GM19455 (cell line): Measurements from ENCODE around the gene ETDB.
"Not testable (repeated sequence)": the region's sequence is repeated elsewhere in the genome, so short reads cannot be mapped to it uniquely, and the experiment has no call there.

ENCODE experiments used
- ATAC-seq: cut with Tn5 transposase; IDR thresholded peaks from one replicate; pipeline ENCODE4 v1.9.1; 2021; ENCODE audit not compliant: unreplicated experiment

ETDB gene

DNA sequence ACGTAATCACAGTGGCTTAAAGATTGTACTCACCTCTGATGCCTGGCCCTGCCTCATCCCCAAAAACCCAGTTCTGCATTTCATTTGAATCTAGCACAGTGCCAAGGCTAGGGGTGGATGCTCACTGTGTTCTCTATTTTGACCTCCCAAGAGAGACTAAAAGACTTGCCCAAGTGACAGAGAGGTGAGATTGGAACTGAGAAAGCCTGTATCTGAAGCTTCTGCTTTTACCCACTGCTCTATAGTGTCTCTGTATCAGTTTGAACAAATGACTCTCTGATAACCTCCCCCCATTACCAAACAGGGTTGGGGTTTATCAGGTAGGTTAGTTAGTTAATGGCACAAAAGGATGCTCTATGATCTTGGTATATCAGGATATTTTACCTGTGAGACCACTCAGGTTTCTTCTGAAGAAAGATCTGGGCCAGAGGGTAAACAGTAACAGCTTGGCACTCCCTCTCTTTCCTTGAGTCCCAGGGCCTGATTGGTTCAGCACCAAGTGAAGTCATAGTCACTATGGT lies at the start of gene ETDB:
TSS of gene ETDB (minus strand) at position 471 of the 521 bp plus-strand sequence. CDS start 1,265 bp downstream, outside the sequence.
- not testable (repeated sequence) for ATAC-seq

DNA sequence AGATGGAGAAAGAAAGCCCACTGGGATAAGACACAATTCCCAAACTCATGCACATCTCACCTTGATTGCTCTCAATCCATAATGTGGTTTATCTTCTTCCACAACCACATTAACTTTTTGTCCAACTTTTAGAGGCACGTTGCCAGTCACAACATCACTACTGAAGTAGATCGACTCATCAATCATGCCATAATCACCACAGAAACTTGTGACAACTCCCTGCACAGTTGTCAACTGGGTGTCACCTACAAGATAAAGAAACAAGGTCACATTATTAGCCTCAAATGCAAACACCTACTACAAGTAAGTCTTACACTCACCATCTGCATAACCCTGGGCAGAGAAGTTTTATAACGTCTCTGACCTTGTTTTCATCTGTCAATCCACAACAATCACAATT lies 49.2 kb upstream of the ETDB start:
- ATAC-seq: not testable (repeated sequence)

- no peak for ATAC-seq
These were observed 48.2 kb upstream of the ETDB start for GRCh38 chrX:135168486-135168885.

GRCh38 chrX:135154688-135155087 lies 34.4 kb upstream of the ETDB start:
- ATAC-seq: not testable (repeated sequence)

- ATAC-seq: not testable (repeated sequence)
These were observed 5.8 kb upstream of the ETDB start for GRCh38 chrX:135126145-135126544.

GRCh38 chrX:135116064-135116463 lies 4.3 kb downstream of the ETDB start:
- ATAC-seq: not testable (repeated sequence)

GRCh38 chrX:135114392-135114791 lies 5.9 kb downstream of the ETDB start:
- peak; percentile 97 for ATAC-seq

GRCh38 chrX:135112743-135113142 lies 7.6 kb downstream of the ETDB start:
- no peak for ATAC-seq

DNA sequence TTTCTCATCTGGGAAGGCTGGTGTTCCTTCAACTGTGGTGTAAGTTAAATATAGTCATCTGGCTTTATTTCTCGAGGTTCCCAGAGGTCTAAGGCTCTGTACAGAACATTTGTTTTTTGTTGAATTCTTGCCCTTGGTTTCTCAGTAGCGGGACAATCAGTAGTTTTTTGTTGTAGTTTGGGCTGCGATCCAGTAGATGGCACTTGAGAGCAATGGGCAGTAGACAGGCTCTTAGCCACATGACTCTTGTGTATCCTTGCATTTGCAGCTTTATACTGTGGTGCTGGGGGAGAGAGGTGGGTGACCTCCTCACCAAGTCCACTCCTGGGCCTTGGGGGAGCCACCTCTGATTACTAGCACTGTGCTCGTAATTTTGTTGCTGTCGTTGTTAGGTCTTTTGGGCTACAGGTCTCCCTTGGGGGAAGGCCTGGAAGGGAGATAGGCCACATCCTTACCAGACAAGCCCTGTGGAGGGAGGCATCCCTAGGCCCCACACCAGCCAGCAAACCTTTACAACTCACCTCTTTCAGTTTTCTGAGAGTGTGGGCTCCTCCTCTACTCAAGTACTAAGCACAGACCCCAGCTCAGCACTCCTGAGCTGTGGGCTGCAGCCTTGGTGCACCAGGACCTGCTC lies 8.1 kb downstream of the ETDB start:
- ATAC-seq: no peak

GRCh38 chrX:135109554-135109953 lies 10.8 kb downstream of the ETDB start:
- ATAC-seq: no peak

DNA sequence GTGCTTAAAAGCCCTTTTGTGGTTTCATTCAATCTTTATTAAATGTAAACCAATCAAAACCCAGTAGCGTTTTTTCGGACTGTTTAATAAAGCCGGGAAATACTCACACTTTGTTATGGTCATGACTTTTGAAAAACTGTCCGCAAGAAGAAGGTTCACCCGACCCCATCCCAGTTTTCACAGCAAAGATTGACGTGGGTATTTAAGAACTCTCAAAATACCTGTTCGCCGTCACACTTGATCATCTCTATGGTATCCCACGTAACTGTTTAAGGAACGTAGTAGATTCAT lies 20.9 kb downstream of the ETDB start:
- no peak for ATAC-seq

- not testable (repeated sequence) for ATAC-seq
These were observed 23.1 kb downstream of the ETDB start for GRCh38 chrX:135097196-135097744.

DNA sequence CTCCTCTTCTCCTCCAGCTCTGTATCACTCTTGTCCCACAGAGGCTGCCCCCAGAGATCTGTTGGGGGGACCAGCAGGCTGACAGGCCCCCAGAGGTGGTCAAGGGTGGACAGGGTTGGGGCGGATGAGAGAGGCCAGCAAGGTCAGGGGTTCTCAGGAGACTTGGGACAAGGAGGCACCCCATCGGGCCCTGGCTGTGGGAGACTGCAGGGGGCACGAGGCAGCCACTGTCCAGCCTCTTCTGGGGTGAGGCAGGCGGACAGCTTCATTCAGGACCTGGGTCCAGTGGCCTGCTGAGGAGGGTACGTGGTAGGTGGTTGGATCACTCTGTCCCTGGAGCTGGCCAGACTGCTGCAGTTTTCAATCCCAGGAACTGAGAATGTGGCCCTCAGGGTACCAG lies 24.6 kb downstream of the ETDB start:
- ATAC-seq: no peak

- no peak for ATAC-seq
These were observed 25.6 kb downstream of the ETDB start for GRCh38 chrX:135094726-135095125.

- ATAC-seq: no peak
These were observed 31.2 kb downstream of the ETDB start for GRCh38 chrX:135089126-135089525.

DNA sequence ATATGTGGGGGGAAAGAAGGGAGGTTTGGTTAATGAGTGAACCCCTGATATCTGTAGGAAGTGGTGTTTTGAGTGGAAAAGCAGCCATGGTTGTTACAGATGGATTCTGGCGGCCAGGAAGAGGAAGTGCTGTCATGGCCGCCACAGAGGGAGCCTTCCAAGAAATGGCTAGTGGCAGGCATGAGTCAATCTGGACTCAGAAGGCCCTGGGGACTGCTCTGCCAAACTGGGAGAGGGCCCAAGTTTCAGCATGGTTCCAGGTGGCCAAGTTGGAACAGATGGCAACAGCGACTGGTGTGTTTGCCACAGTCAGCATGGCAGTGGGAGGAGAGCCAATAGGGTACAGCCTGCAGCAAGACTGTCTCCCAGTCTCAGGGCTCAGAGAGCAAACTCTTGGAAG lies 32.5 kb downstream of the ETDB start:
- ATAC-seq: no peak

GRCh38 chrX:135086197-135086854 lies 34.0 kb downstream of the ETDB start:
- peak; percentile 88 for ATAC-seq

DNA sequence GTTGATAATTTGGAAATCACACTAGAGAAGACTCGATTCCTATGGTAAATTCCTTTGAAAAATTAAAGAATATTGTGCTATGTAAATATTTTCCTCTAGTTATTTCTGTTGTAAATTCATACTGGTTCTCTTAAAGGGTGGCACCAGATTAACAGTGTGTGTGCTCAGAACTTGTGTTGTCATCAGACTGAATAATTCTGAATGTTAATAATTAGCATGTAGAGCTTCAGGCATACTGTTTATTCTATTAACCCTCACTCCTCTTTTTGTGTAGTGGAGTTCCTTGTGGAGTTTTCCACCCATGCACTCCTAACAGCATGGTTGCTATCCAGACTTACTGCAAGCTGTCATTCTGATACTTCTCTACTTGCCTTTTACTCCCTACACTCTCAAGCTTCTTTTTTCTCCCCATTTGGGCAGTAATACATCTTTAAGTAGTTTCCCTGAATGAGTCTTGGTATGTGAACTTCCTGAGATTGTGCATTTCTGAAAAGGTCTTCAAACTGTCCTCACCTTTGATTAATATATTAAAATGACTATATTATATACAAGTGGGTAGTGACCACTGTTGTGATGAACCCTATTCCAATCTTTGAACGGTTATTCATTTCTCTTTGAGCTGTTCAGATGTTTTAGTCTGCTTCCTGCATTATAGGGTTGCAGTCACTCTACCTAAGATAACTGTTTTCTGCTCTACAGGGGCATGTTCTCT lies 38.5 kb downstream of the ETDB start:
- no peak for ATAC-seq
